Rectal smooth muscle tissue (tissue), 1 donor: ENCODE measurements around the gene UCHL1.

Experiments
- H3K27ac ChIP-seq: one replicate; pipeline ENCODE4 v1.7.0; 2013; ENCODE audit warnings: low read depth, low read length, inconsistent platforms
- H3K27me3 ChIP-seq: one replicate; pipeline ENCODE4 v1.7.0; 2013; ENCODE audit warnings: low read length; ENCODE audit not compliant: control insufficient read depth, insufficient read depth
- H3K36me3 ChIP-seq: one replicate; pipeline ENCODE4 v1.7.0; 2013; ENCODE audit warnings: low read length; ENCODE audit not compliant: control insufficient read depth, insufficient read depth
- H3K4me1 ChIP-seq: one replicate; pipeline ENCODE4 v1.7.0; 2013; ENCODE audit warnings: low read length; ENCODE audit not compliant: control insufficient read depth, insufficient read depth
- H3K4me3 ChIP-seq: one replicate; pipeline ENCODE4 v1.7.0; 2013; ENCODE audit warnings: low read length
- H3K9ac ChIP-seq: one replicate; pipeline ENCODE4 v1.7.0; 2013; ENCODE audit warnings: low read length

Gene UCHL1

GRCh38 chr4:41217020-41217333 lies 39.8 kb upstream of the UCHL1 start:
- H3K9ac ChIP-seq, result no peak overlapping the region
- H3K4me1 ChIP-seq, result peaks cover 3% of the 10 kb centered on the region
- peak overlapping the region; percentile 84 for H3K4me3 ChIP-seq
- peak overlapping the region; percentile 70 for H3K27ac ChIP-seq
- H3K36me3 ChIP-seq, result no peaks in the 10 kb centered on the region
- H3K27me3 ChIP-seq, result no peaks in the 10 kb centered on the region

GRCh38 chr4:41217374-41217773 lies 39.4 kb upstream of the UCHL1 start:
- peaks cover 3% of the 10 kb centered on the region for H3K4me1 ChIP-seq
- no peak overlapping the region for H3K27ac ChIP-seq
- H3K36me3 ChIP-seq, result no peaks in the 10 kb centered on the region
- no peak overlapping the region for H3K9ac ChIP-seq
- H3K27me3 ChIP-seq, result no peaks in the 10 kb centered on the region
- H3K4me3 ChIP-seq, result no peak overlapping the region

GRCh38 chr4:41218703-41219102 lies 38.0 kb upstream of the UCHL1 start:
- Histone ChIP-seq H3K9ac (no peak overlapping the region), H3K4me3 (no peak overlapping the region), H3K27ac (no peak overlapping the region), H3K27me3 (no peaks in the 10 kb centered on the region), H3K4me1 (no peaks in the 10 kb centered on the region), H3K36me3 (no peaks in the 10 kb centered on the region)

- Histone ChIP-seq H3K36me3 (no peaks in the 10 kb centered on the region), H3K27ac (no peak overlapping the region), H3K9ac (no peak overlapping the region), H3K4me1 (no peaks in the 10 kb centered on the region), H3K27me3 (no peaks in the 10 kb centered on the region), H3K4me3 (no peak overlapping the region)
These were observed 37.2 kb upstream of the UCHL1 start for GRCh38 chr4:41219421-41219950.

- Histone ChIP-seq H3K4me1 (no peaks in the 10 kb centered on the region), H3K27me3 (no peaks in the 10 kb centered on the region), H3K4me3 (no peak overlapping the region), H3K9ac (no peak overlapping the region), H3K36me3 (no peaks in the 10 kb centered on the region), H3K27ac (no peak overlapping the region)
These were observed 34.7 kb upstream of the UCHL1 start for GRCh38 chr4:41221850-41222645.

- Histone ChIP-seq H3K36me3 (no peaks in the 10 kb centered on the region), H3K9ac (no peak overlapping the region), H3K27me3 (no peaks in the 10 kb centered on the region), H3K4me1 (no peaks in the 10 kb centered on the region), H3K4me3 (no peak overlapping the region), H3K27ac (no peak overlapping the region)
These were observed 28.8 kb upstream of the UCHL1 start for GRCh38 chr4:41227902-41228301.

GRCh38 chr4:41232406-41232805 lies 24.3 kb upstream of the UCHL1 start:
- Histone ChIP-seq H3K9ac (no peak overlapping the region), H3K36me3 (no peaks in the 10 kb centered on the region), H3K27ac (no peak overlapping the region), H3K27me3 (no peaks in the 10 kb centered on the region), H3K4me3 (no peak overlapping the region), H3K4me1 (no peaks in the 10 kb centered on the region)

GRCh38 chr4:41232856-41233255 lies 23.9 kb upstream of the UCHL1 start:
- Histone ChIP-seq H3K36me3 (no peaks in the 10 kb centered on the region), H3K4me1 (no peaks in the 10 kb centered on the region), H3K4me3 (no peak overlapping the region), H3K27ac (no peak overlapping the region), H3K9ac (no peak overlapping the region), H3K27me3 (no peaks in the 10 kb centered on the region)

- no peak overlapping the region for H3K9ac ChIP-seq
- H3K27ac ChIP-seq, result no peak overlapping the region
- no peaks in the 10 kb centered on the region for H3K27me3 ChIP-seq
- H3K4me1 ChIP-seq, result no peaks in the 10 kb centered on the region
- no peak overlapping the region for H3K4me3 ChIP-seq
- no peaks in the 10 kb centered on the region for H3K36me3 ChIP-seq
These were observed 20.7 kb upstream of the UCHL1 start for GRCh38 chr4:41236032-41236431.

- Histone ChIP-seq H3K9ac (no peak overlapping the region), H3K4me1 (no peaks in the 10 kb centered on the region), H3K27ac (no peak overlapping the region), H3K36me3 (no peaks in the 10 kb centered on the region), H3K27me3 (no peaks in the 10 kb centered on the region), H3K4me3 (no peak overlapping the region)
These were observed 20.2 kb upstream of the UCHL1 start for GRCh38 chr4:41236508-41236907.

- Histone ChIP-seq H3K27ac (no peak overlapping the region), H3K9ac (no peak overlapping the region), H3K4me1 (no peaks in the 10 kb centered on the region), H3K4me3 (no peak overlapping the region), H3K27me3 (no peaks in the 10 kb centered on the region), H3K36me3 (no peaks in the 10 kb centered on the region)
These were observed 14.8 kb upstream of the UCHL1 start for GRCh38 chr4:41241919-41242318.

GRCh38 chr4:41245983-41246382 lies 10.7 kb upstream of the UCHL1 start:
- Histone ChIP-seq H3K27me3 (no peaks in the 10 kb centered on the region), H3K27ac (no peak overlapping the region), H3K9ac (no peak overlapping the region), H3K4me1 (no peaks in the 10 kb centered on the region), H3K36me3 (no peaks in the 10 kb centered on the region), H3K4me3 (no peak overlapping the region)

- Histone ChIP-seq H3K27me3 (peaks cover 9% of the 10 kb centered on the region), H3K36me3 (no peaks in the 10 kb centered on the region), H3K4me1 (peaks cover 2% of the 10 kb centered on the region), H3K4me3 (peak overlapping the region; percentile 49), H3K27ac (no peak overlapping the region), H3K9ac (no peak overlapping the region)
These were observed 493 bp upstream of the UCHL1 start for GRCh38 chr4:41256131-41256739.
